H1 (cell line): ENCODE results near the gene SGCB. TPM values are rescaled to one million over a fixed set of nuclear protein-coding genes. Genes with fewer than 3 reads are reported as not detected.

Source experiments
- CTCF ChIA-PET: fragments of 300-600 bp; sonication (Branson Sonifier 250); formaldehyde crosslinking; loops from one replicate; lab custom pipeline; 2021; ENCODE audit not compliant: partially characterized antibody; lab: Charles Lee
- POLR2A ChIA-PET: fragments of 300-600 bp; sonication (Branson Sonifier 250); formaldehyde crosslinking; loops from one replicate; lab custom pipeline; 2021; ENCODE audit warnings: inconsistent platforms; ENCODE audit not compliant: partially characterized antibody; lab: Charles Lee
- DNase-seq, 2 experiments: peaks; one replicate each; pipeline versions ENCODE4 v3.0.0 to v3.0.0-alpha.2; 2010 to 2022; ENCODE audit warnings: low spot score in 2 of 2, low read depth in 1 of 2, mixed read lengths in 1 of 2
- FAIRE-seq: peaks from 2 replicates; lab custom pipeline; 2011; peaks lifted over from hg19 to GRCh38; lab: Jason Lieb, UNC
- H2AFZ ChIP-seq: 2 replicates; pipeline ENCODE4 v1.8.1; 2012; ENCODE audit warnings: low read length, inconsistent platforms
- H2AK5ac ChIP-seq: 2 replicates; pipeline ENCODE4 v1.6.1; 2013; ENCODE audit warnings: low read depth, low read length
- H2BK120ac ChIP-seq: replicated peaks from 2 replicates; pipeline ENCODE3; 2013; ENCODE audit warnings: low read depth, low read length, inconsistent platforms
- H2BK12ac ChIP-seq: 2 replicates; pipeline ENCODE4 v1.6.1; 2013; ENCODE audit warnings: low read depth, low read length
- H2BK15ac ChIP-seq: 2 replicates; pipeline ENCODE4 v1.6.1; 2013; ENCODE audit warnings: low read length
- H2BK20ac ChIP-seq: 2 replicates; pipeline ENCODE4 v1.6.1; 2013; ENCODE audit warnings: low read length
- H2BK5ac ChIP-seq: 2 replicates; pipeline ENCODE4 v1.6.1; 2013; ENCODE audit warnings: low read depth, low read length
- H3K14ac ChIP-seq: 2 replicates; pipeline ENCODE4 v1.6.1; 2013; ENCODE audit warnings: inconsistent platforms; ENCODE audit not compliant: insufficient read length
- H3K18ac ChIP-seq: 2 replicates; pipeline ENCODE4 v1.6.1; 2013; ENCODE audit warnings: low read length; ENCODE audit errors: extremely low read depth
- H3K23ac ChIP-seq: 2 replicates; pipeline ENCODE4 v1.6.1; 2013; ENCODE audit warnings: inconsistent platforms; ENCODE audit not compliant: insufficient read length
- H3K23me2 ChIP-seq: 2 replicates; pipeline ENCODE4 v1.6.1; 2013; ENCODE audit warnings: low read depth, low read length
- H3K27ac ChIP-seq: 2 replicates; pipeline ENCODE4 v1.6.1; 2011; ENCODE audit warnings: low read depth, low read length, inconsistent platforms
- H3K27me3 ChIP-seq, 4 experiments: replicated peaks in 1 of 4; 1 replicate in 1 of 4; 2 replicates in 3 of 4; pipeline versions ENCODE4 v1.6.1 to v1.8.1; 2011 to 2013; ENCODE audit warnings: low read length in 3 of 4, mild to moderate bottlenecking in 3 of 4, inconsistent platforms in 2 of 4, mixed read lengths in 2 of 4, moderate library complexity in 1 of 4; ENCODE audit not compliant: control insufficient read depth in 3 of 4, insufficient read depth in 3 of 4; ENCODE audit errors: extremely low read depth in 1 of 4
- H3K36me3 ChIP-seq, 4 experiments: 2 replicates each; pipeline versions ENCODE4 v1.6.1 to v1.8.1; 2011 to 2013; ENCODE audit warnings: mild to moderate bottlenecking in 4 of 4, low read length in 3 of 4, moderate library complexity in 2 of 4, control low read depth in 1 of 4, inconsistent platforms in 1 of 4; ENCODE audit not compliant: insufficient read depth in 4 of 4, control insufficient read depth in 2 of 4
- H3K4ac ChIP-seq: replicated peaks from 2 replicates; pipeline ENCODE3; 2013; ENCODE audit warnings: low read length, low read depth, mixed read lengths, inconsistent platforms; ENCODE audit not compliant: insufficient read length
- H3K4me1 ChIP-seq, 4 experiments: replicated peaks in 1 of 4; 1 replicate in 1 of 4; 2 replicates in 3 of 4; pipeline versions ENCODE4 v1.6.1 to v1.8.1; 2011 to 2013; ENCODE audit warnings: low read length in 3 of 4, inconsistent platforms in 2 of 4, mixed read lengths in 1 of 4; ENCODE audit not compliant: insufficient read depth in 4 of 4, control insufficient read depth in 3 of 4
- H3K4me2 ChIP-seq, 2 experiments: 2 replicates each; pipeline versions ENCODE4 v1.6.1 to v1.8.1; 2011 to 2013; ENCODE audit warnings: low read depth in 2 of 2, low read length in 2 of 2, control low read depth in 1 of 2, inconsistent platforms in 1 of 2, mild to moderate bottlenecking in 1 of 2; ENCODE audit not compliant: insufficient read depth in 1 of 2
- H3K4me3 ChIP-seq, 4 experiments: fragments of 200-600, 300-600 bp in 1 of 4; sonication (generic), shearing (Covaris generic), sonication (Bioruptor Twin) in 1 of 4; 2 replicates each; pipeline versions ENCODE4 v1.5.1 to v1.8.1; 2011 to 2016; ENCODE audit warnings: low read length in 4 of 4, low read depth in 3 of 4, control low read depth in 2 of 4, inconsistent platforms in 2 of 4, mild to moderate bottlenecking in 2 of 4, mixed read lengths in 1 of 4, moderate library complexity in 1 of 4; ENCODE audit not compliant: insufficient read depth in 2 of 4; ENCODE audit errors: extremely low read depth in 1 of 4
- H3K56ac ChIP-seq: replicated peaks from 2 replicates; pipeline ENCODE3; 2013; ENCODE audit warnings: low read depth, mild to moderate bottlenecking, mixed read lengths, low read length, inconsistent platforms; ENCODE audit not compliant: insufficient read length
- H3K79me1 ChIP-seq: 2 replicates; pipeline ENCODE4 v1.6.1; 2013; ENCODE audit warnings: low read depth, low read length, control low read depth
- H3K79me2 ChIP-seq, 2 experiments: 2 replicates each; pipeline versions ENCODE4 v1.6.1 to v1.8.1; 2012 to 2013; ENCODE audit warnings: low read length in 2 of 2, mild to moderate bottlenecking in 2 of 2, inconsistent platforms in 1 of 2; ENCODE audit not compliant: insufficient read depth in 2 of 2, control insufficient read depth in 1 of 2
- H3K9ac ChIP-seq, 4 experiments: replicated peaks in 1 of 4; 1 replicate in 1 of 4; 2 replicates in 3 of 4; pipeline versions ENCODE4 v1.6.1 to v1.8.1; 2011 to 2013; ENCODE audit warnings: low read depth in 3 of 4, low read length in 3 of 4, control low read depth in 2 of 4, mild to moderate bottlenecking in 2 of 4, moderate library complexity in 2 of 4, inconsistent platforms in 1 of 4; ENCODE audit errors: extremely low read depth in 1 of 4
- H3K9me3 ChIP-seq, 2 experiments: 2 replicates each; pipeline versions ENCODE4 v1.6.1 to v1.8.1; 2012 to 2013; ENCODE audit warnings: mild to moderate bottlenecking in 2 of 2, moderate library complexity in 2 of 2, control low read depth in 1 of 2, inconsistent platforms in 1 of 2, low read depth in 1 of 2, low read length in 1 of 2, mixed read lengths in 1 of 2; ENCODE audit not compliant: insufficient read depth in 2 of 2
- H4K20me1 ChIP-seq, 2 experiments: replicated peaks in 1 of 2; 2 replicates each; pipeline versions ENCODE3 to v1.8.1; 2011 to 2013; ENCODE audit warnings: inconsistent platforms in 2 of 2, low read length in 2 of 2, mild to moderate bottlenecking in 1 of 2; ENCODE audit not compliant: insufficient read depth in 2 of 2, control insufficient read depth in 1 of 2
- H4K5ac ChIP-seq: 2 replicates; pipeline ENCODE4 v1.6.1; 2013; ENCODE audit warnings: low read length, low read depth, mixed read lengths, inconsistent platforms; ENCODE audit not compliant: insufficient read length
- H4K8ac ChIP-seq: 2 replicates; pipeline ENCODE4 v1.8.0; 2013; ENCODE audit warnings: mild to moderate bottlenecking, moderate library complexity, low read length, inconsistent platforms; ENCODE audit not compliant: insufficient read depth; ENCODE audit errors: extremely low read depth
- H4K91ac ChIP-seq: replicated peaks from 2 replicates; pipeline ENCODE3; 2013; ENCODE audit warnings: low read length, mixed read lengths, inconsistent platforms; ENCODE audit not compliant: insufficient read length
- BACH1 ChIP-seq: IDR thresholded peaks from 2 replicates; pipeline ENCODE4 v1.6.1; 2012; ENCODE audit warnings: low read length, improper control_type of control experiment
- BRCA1 ChIP-seq: IDR thresholded peaks from 2 replicates; pipeline ENCODE4 v1.6.1; 2012; ENCODE audit warnings: low read depth, low read length, improper control_type of control experiment
- CHD1 ChIP-seq: IDR thresholded peaks from 2 replicates; pipeline ENCODE4 v1.6.1; 2012; ENCODE audit warnings: low read depth, low read length, improper control_type of control experiment
- EGR1 ChIP-seq: IDR thresholded peaks from 2 replicates; pipeline ENCODE4 v1.6.1; 2011; ENCODE audit warnings: low read depth, low read length, borderline replicate concordance
- EP300 ChIP-seq, 2 experiments: IDR thresholded peaks; 1 replicate in 1 of 2; 2 replicates in 1 of 2; pipeline ENCODE4 v1.6.1; 2011 to 2012; ENCODE audit warnings: low read depth in 2 of 2, low read length in 2 of 2, mild to moderate bottlenecking in 2 of 2, borderline replicate concordance in 1 of 2, inconsistent platforms in 1 of 2, moderate library complexity in 1 of 2
- FOSL1 ChIP-seq: IDR thresholded peaks from 2 replicates; pipeline ENCODE4 v1.6.1; 2011; ENCODE audit warnings: mild to moderate bottlenecking, low read depth, low read length, moderate library complexity; ENCODE audit not compliant: insufficient read depth
- JUN ChIP-seq: IDR thresholded peaks from 2 replicates; pipeline ENCODE4 v1.6.1; 2011; ENCODE audit warnings: low read depth, mild to moderate bottlenecking, improper control_type of control experiment, low read length
- MAFK ChIP-seq: IDR thresholded peaks from 2 replicates; pipeline ENCODE4 v1.6.1; 2012; ENCODE audit warnings: low read depth, mild to moderate bottlenecking, improper control_type of control experiment, low read length
- NANOG ChIP-seq: IDR thresholded peaks from 2 replicates; pipeline ENCODE4 v1.6.1; 2011; ENCODE audit warnings: low read length, low read depth, mild to moderate bottlenecking, inconsistent platforms; ENCODE audit not compliant: insufficient read depth, poor library complexity, severe bottlenecking
- POU5F1 ChIP-seq: IDR thresholded peaks from 2 replicates; pipeline ENCODE4 v1.6.1; 2011; ENCODE audit warnings: low read depth, mild to moderate bottlenecking, low read length, moderate library complexity
- RAD21 ChIP-seq, 2 experiments: IDR thresholded peaks in 1 of 2; conservative IDR thresholded peaks in 1 of 2; 2 replicates each; pipeline ENCODE4 v1.6.1; 2011; ENCODE audit warnings: low read depth in 2 of 2, low read length in 2 of 2, improper control_type of control experiment in 1 of 2, inconsistent platforms in 1 of 2, mild to moderate bottlenecking in 1 of 2, moderate library complexity in 1 of 2
- SP4 ChIP-seq: IDR thresholded peaks from 2 replicates; pipeline ENCODE4 v1.6.1; 2012; ENCODE audit warnings: low read length, inconsistent platforms
- TAF1 ChIP-seq: IDR thresholded peaks from 2 replicates; pipeline ENCODE4 v1.6.1; 2011; ENCODE audit warnings: mild to moderate bottlenecking, low read depth, low read length
- TEAD4 ChIP-seq: IDR thresholded peaks from 2 replicates; pipeline ENCODE4 v1.6.1; 2012; ENCODE audit warnings: low read depth, low read length, inconsistent platforms, mixed read lengths
- YY1 ChIP-seq: IDR thresholded peaks from 2 replicates; pipeline ENCODE4 v1.6.1; 2011; ENCODE audit warnings: low read depth, mild to moderate bottlenecking, low read length
- WGBS, 2 experiments: shearing (Covaris generic) in 1 of 2; methylation state at CpG; one replicate each; pipeline versions ENCODE4 v1.1.6 to v1.1.7; 2013 to 2015; ENCODE audit warnings: low lambda C conversion rate in 2 of 2, mixed read lengths in 2 of 2, inconsistent platforms in 1 of 2, low coverage in 1 of 2, missing lambda C conversion rate in 1 of 2; ENCODE audit not compliant: insufficient replicate concordance in 2 of 2, insufficient coverage in 1 of 2, insufficient read length in 1 of 2; ENCODE audit errors: extremely low coverage in 1 of 2, missing lambda C conversion rate in 1 of 2; 5-methylcytosine and 5-hydroxymethylcytosine counted together
- polyA plus RNA-seq, 7 experiments: library from polyadenylated mRNA; depleted of rRNA in 3 of 7; stranded (reverse) in 5 of 7; unstranded in 2 of 7; fragments of >200 nt in 5 of 7; fragments of 200-250 nt in 2 of 7; gene quantifications; 1 replicate in 5 of 7; 2 replicates in 1 of 7; 4 replicates in 1 of 7; pipeline versions ENCODE4 v1.2.1 to v1.2.3, GENCODE V29; 2011 to 2013; ENCODE audit warnings: missing spikeins in 2 of 7, mixed read lengths in 2 of 7
- total RNA-seq: library from RNA; stranded (reverse); fragmentation: NEBNext Ultra II Directional; extraction: Animal tissue kit (Norgen Biotek cat#: 25700); gene quantifications from 2 replicates; pipeline ENCODE4 v1.2.1, GENCODE V29; 2021

The SGCB gene
- total and polyA plus RNA-seq, 2 of the 8 experiments (the other 6 are each of a cell fraction or from before 2014, with no cell fraction given) = 6.8 to 32.2 TPM

GRCh38 chr4:52079659-52080058 lies 41.6 kb upstream of the SGCB start:
- no peak overlapping the region for H3K14ac ChIP-seq
- CTCF ChIA-PET = no interaction called here

More at GRCh38 chr4:52079659-52080058, 41.6 kb upstream of the SGCB start:
- peaks cover 8% of the 10 kb centered on the region; the same call in 1 of the 2 replicates for H3K23me2 ChIP-seq
- no peak overlapping the region for H2BK12ac ChIP-seq
- no peak overlapping the region for H2BK20ac ChIP-seq
- H3K56ac ChIP-seq = no peak overlapping the region
- H3K27me3 ChIP-seq = peaks cover 0 to 4% (median 1%) of the 10 kb centered on the region in 4 experiments; a peak in 3 of 7 replicates
- H4K5ac ChIP-seq = no peak overlapping the region
- H2AK5ac ChIP-seq = no peak overlapping the region
- H4K8ac ChIP-seq = no peak overlapping the region
- H2BK120ac ChIP-seq = no peak overlapping the region
- no peaks in the 10 kb centered on the region for H4K20me1 ChIP-seq
- FAIRE-seq (no peak), DNase-seq (no peak)
- H3K27ac ChIP-seq = no peak overlapping the region
- H3K4me3 ChIP-seq = no peak overlapping the region
- WGBS, 2 experiments = 75% methylated on average over 2 of the region's 2 CpGs; no CpG with 5 or more reads in 1 of the 2 experiments
- no peak overlapping the region for H2AFZ ChIP-seq
- TF ChIP-seq EGR1 = no peak
- no peak for TF ChIP-seq MAFK
- no peak for TF ChIP-seq RAD21 (IDR thresholded peaks at IDR 0.05 in 1 of 2, conservative IDR thresholded peaks at IDR 0.05 in 1 of 2; ENCODE audit: low read depth in 2 of 2, low read length in 2 of 2)
- no peak for TF ChIP-seq CHD1
- TF ChIP-seq NANOG = no peak
- no peak for TF ChIP-seq JUN
- no peak for TF ChIP-seq BACH1
- TF ChIP-seq EP300 (IDR thresholded peaks at IDR 0.05; ENCODE audit: borderline replicate concordance in 1 of 2, low read depth in 2 of 2, low read length in 2 of 2) = no peak
- TF ChIP-seq FOSL1 = no peak
- no peak for TF ChIP-seq TEAD4
- TF ChIP-seq BRCA1 = no peak
- no peak for TF ChIP-seq SP4
- TF ChIP-seq TAF1 = no peak
- no peak for TF ChIP-seq YY1
- no peak for TF ChIP-seq POU5F1
- no peaks in the 10 kb centered on the region for H3K79me2 ChIP-seq
- H3K4ac ChIP-seq = no peak overlapping the region
- no peaks in the 10 kb centered on the region for H3K36me3 ChIP-seq
- H4K91ac ChIP-seq = no peak overlapping the region
- H3K9ac ChIP-seq = no peak overlapping the region
- no peak overlapping the region for H2BK15ac ChIP-seq
- no peaks in the 10 kb centered on the region; a peak in 1 of 7 replicates for H3K4me1 ChIP-seq
- H3K9me3 ChIP-seq = no peaks in the 10 kb centered on the region
- no peak overlapping the region for H3K18ac ChIP-seq
- H2BK5ac ChIP-seq = no peak overlapping the region
- no peak overlapping the region for H3K23ac ChIP-seq
- POLR2A ChIA-PET = no interaction called here
- H3K4me2 ChIP-seq = no peak overlapping the region
- no peaks in the 10 kb centered on the region for H3K79me1 ChIP-seq
